Smooth muscle cell (in vitro differentiated cells): ENCODE measurements around the gene EEF1G. TPM values are rescaled to one million over a fixed set of nuclear protein-coding genes. Genes with fewer than 3 reads are reported as not detected.
A peak's percentile ranks its signal among the peaks of the same experiment; 100 is the strongest.
"Not testable (repeated sequence)": the region's sequence is repeated elsewhere in the genome, so short reads cannot be mapped to it uniquely, and the experiment has no call there.

Source experiments
- DNase-seq: peaks from one replicate; lab custom pipeline; 2025; ENCODE audit not compliant: unreplicated experiment; lab: John Stamatoyannopoulos, UW
- H2AFZ ChIP-seq: fragments of 200-600 bp; sonication (generic); 2 replicates; pipeline ENCODE4 v1.6.0; 2016; ENCODE audit warnings: antibody characterized with exemption, low read depth, mild to moderate bottlenecking
- H3F3A ChIP-seq: fragments of 200-600 bp; sonication (generic); 2 replicates; pipeline ENCODE4 v1.6.0; 2017; ENCODE audit warnings: antibody characterized with exemption, low read depth
- H3K27ac ChIP-seq: fragments of 200-600 bp; sonication (generic); 2 replicates; pipeline ENCODE4 v1.5.1; 2016; ENCODE audit warnings: low read depth, mild to moderate bottlenecking
- H3K27me3 ChIP-seq: fragments of 200-600 bp; sonication (generic); 2 replicates; pipeline ENCODE4 v1.6.1; 2016; ENCODE audit warnings: low read depth, mild to moderate bottlenecking
- H3K36me3 ChIP-seq: fragments of 200-600 bp; sonication (generic); 2 replicates; pipeline ENCODE4 v1.5.1; 2016; ENCODE audit warnings: low read depth
- H3K4me1 ChIP-seq: fragments of 200-600 bp; sonication (generic); 2 replicates; pipeline ENCODE4 v1.5.1; 2016; ENCODE audit warnings: low read depth
- H3K4me2 ChIP-seq: fragments of 200-600 bp; sonication (generic); 2 replicates; pipeline ENCODE4 v1.6.0; 2016; ENCODE audit warnings: mild to moderate bottlenecking
- H3K4me3 ChIP-seq: fragments of 200-600 bp; sonication (generic); 2 replicates; pipeline ENCODE4 v1.5.1; 2016; ENCODE audit warnings: mild to moderate bottlenecking
- H3K79me2 ChIP-seq: fragments of 200-600 bp; sonication (generic); 2 replicates; pipeline ENCODE4 v1.6.0; 2016; ENCODE audit warnings: low read depth, mild to moderate bottlenecking
- H3K9ac ChIP-seq: fragments of 200-600 bp; sonication (generic); 2 replicates; pipeline ENCODE4 v1.6.0; 2016; ENCODE audit warnings: low read depth
- H3K9me3 ChIP-seq: fragments of 200-600 bp; sonication (generic); replicated peaks from 2 replicates; pipeline ENCODE4 v1.5.1; 2016; ENCODE audit warnings: low read depth
- H4K20me1 ChIP-seq: fragments of 200-600 bp; sonication (generic); 2 replicates; pipeline ENCODE4 v1.6.0; 2016; ENCODE audit warnings: low read depth
- CTCF ChIP-seq: fragments of 200-600 bp; sonication (generic); IDR thresholded peaks from 2 replicates; pipeline ENCODE4 v1.5.1; 2017; ENCODE audit warnings: borderline replicate concordance, mild to moderate bottlenecking, antibody characterized with exemption; ENCODE audit not compliant: insufficient read depth, poor library complexity, severe bottlenecking
- WGBS: methylation state at CpG from one replicate; pipeline ENCODE4 v1.1.7; 2016; ENCODE audit warnings: low lambda C conversion rate; 5-methylcytosine and 5-hydroxymethylcytosine counted together
- polyA plus RNA-seq: library from polyadenylated mRNA; unstranded; fragments of >200 nt; fragmentation: Nextera tagmentation; extraction: Ambion mirVana; gene quantifications from 2 replicates; pipeline ENCODE4 v1.2.1, GENCODE V29; 2016
- total RNA-seq: library from RNA; depleted of rRNA; stranded (reverse); fragments of >200 nt; gene quantifications from 2 replicates; pipeline ENCODE4 v1.2.3, GENCODE V29; 2014

Gene EEF1G
- total and polyA plus RNA-seq, 2 experiments from 2014 or later, result 433 to 773 TPM

- Histone ChIP-seq H3K79me2 (no peaks in the 10 kb centered on the region), H3F3A (peaks cover 27% of the 10 kb centered on the region), H3K36me3 (no peaks in the 10 kb centered on the region), H3K4me2 (peak overlapping the region; percentile 81), H2AFZ (no peak overlapping the region), H3K4me1 (peaks cover 53% of the 10 kb centered on the region), H3K4me3 (peak overlapping the region; percentile 28), H3K9ac (peak overlapping the region; percentile 86), H3K27me3 (no peaks in the 10 kb centered on the region), H3K27ac (peak overlapping the region; percentile 98), H4K20me1 (peaks cover 12% of the 10 kb centered on the region), H3K9me3 (no peaks in the 10 kb centered on the region)
- TF ChIP-seq CTCF, result no peak
- no peak for DNase-seq
- WGBS, result 18% methylated on average over 4 of the region's 4 CpGs
These were observed 21.1 kb downstream of the EEF1G start for GRCh38 chr11:62552485-62553079.

GRCh38 chr11:62550478-62550877 lies 23.2 kb downstream of the EEF1G start:
- not testable (repeated sequence) for H3K27ac ChIP-seq, H4K20me1 ChIP-seq, H3K4me3 ChIP-seq, H3K27me3 ChIP-seq, H3K9me3 ChIP-seq, H3K9ac ChIP-seq, H3K36me3 ChIP-seq, H3K79me2 ChIP-seq, H2AFZ ChIP-seq, H3K4me2 ChIP-seq, DNase-seq
- WGBS, result 98% methylated on average over 2 of the region's 2 CpGs
- Histone ChIP-seq H3F3A (peaks cover 16% of the 10 kb centered on the region), H3K4me1 (peaks cover 42% of the 10 kb centered on the region)

GRCh38 chr11:62548545-62549335 lies 25.0 kb downstream of the EEF1G start:
- H2AFZ ChIP-seq, result no peak overlapping the region
- H3F3A ChIP-seq, result peaks cover 8% of the 10 kb centered on the region
- H3K27me3 ChIP-seq, result no peaks in the 10 kb centered on the region
- no peak for TF ChIP-seq CTCF
- peaks cover 23% of the 10 kb centered on the region for H3K79me2 ChIP-seq
- no peaks in the 10 kb centered on the region for H3K9me3 ChIP-seq
- no peak overlapping the region for H3K4me2 ChIP-seq
- H3K27ac ChIP-seq, result peak overlapping the region; percentile 75
- H3K36me3 ChIP-seq, result no peaks in the 10 kb centered on the region
- peaks cover 39% of the 10 kb centered on the region for H3K4me1 ChIP-seq
- 80% methylated on average over 17 of the region's 17 CpGs for WGBS
- H4K20me1 ChIP-seq, result peaks cover 18% of the 10 kb centered on the region
- no peak overlapping the region for H3K9ac ChIP-seq
- no peak overlapping the region for H3K4me3 ChIP-seq
- DNase-seq, result no peak

- Histone ChIP-seq H3K9me3 (no peaks in the 10 kb centered on the region), H3K9ac (peak overlapping the region; percentile 70), H3K27ac (peak overlapping the region; percentile 75), H4K20me1 (peaks cover 27% of the 10 kb centered on the region), H3K79me2 (peaks cover 33% of the 10 kb centered on the region), H3K4me3 (peak overlapping the region; percentile 76), H3F3A (peaks cover 7% of the 10 kb centered on the region), H3K36me3 (no peaks in the 10 kb centered on the region), H3K4me2 (peak overlapping the region; percentile 93), H2AFZ (no peak overlapping the region), H3K27me3 (no peaks in the 10 kb centered on the region), H3K4me1 (peaks cover 37% of the 10 kb centered on the region)
- no peak for TF ChIP-seq CTCF
- 36% methylated on average over 8 of the region's 8 CpGs for WGBS
- no peak for DNase-seq
These were observed 25.9 kb downstream of the EEF1G start for GRCh38 chr11:62547691-62548281.
